GM10847 (cell line): ENCODE results near the gene CHPT1.

Experiments used
- POLR2A ChIP-seq: IDR thresholded peaks from 2 replicates; pipeline ENCODE4 v1.6.1; 2011; ENCODE audit not compliant: insufficient read length; ENCODE audit errors: extremely low read depth

Gene CHPT1

DNA sequence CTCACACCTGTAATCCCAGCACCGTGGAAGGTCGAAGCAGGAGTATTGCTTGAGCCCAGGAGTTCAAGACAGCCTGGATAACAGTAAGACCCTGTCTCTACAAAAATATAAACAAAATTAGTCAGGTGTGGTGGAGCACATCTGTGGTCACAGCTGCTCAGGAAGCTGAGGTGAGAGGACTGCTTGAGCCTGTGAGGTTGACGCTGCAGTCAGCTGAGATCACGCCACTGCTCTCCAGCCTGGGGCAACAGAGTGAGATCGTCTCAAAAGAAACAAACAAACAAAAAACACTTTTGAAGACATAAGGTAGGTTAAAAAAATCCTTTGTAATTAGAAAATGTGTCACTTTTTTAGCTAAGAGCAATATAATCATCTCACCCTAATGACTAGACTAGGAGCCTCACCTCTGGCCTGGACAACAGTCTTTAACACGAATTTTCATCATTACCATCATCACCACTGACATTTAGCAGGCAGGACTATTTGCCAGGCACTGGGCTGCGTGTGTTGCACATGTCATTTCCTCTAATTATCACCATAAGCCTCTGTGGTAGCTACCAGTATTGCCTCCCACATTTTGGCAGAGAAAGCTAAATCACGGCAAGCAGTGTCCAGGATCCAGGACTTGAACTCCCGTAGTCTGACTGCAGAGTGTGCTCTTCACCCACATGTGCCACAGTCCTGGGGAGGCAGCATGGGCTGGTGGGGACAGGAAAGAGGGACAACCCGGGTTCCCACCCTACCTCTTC is 46.5 kb downstream of the CHPT1 start:
- no peak for TF ChIP-seq POLR2A

DNA sequence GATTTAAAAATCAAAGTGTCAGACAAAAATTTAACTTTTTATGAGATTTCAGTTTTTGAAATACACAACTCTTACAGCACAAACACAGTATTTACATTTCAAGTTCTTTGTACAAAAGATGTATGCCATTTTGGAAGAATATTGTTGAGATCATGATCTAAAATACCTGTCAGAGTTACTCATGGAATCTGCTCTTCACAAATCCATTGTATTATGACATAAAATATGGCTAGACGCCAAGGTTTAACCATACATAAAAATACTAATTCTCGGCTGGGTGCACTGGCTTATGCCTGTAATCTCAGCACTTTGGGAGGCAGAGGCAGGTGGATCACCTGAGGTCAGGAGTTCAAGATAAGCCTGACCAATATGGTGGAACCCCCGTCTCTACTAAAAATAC is 48.0 kb downstream of the CHPT1 start:
- TF ChIP-seq POLR2A, result no peak

DNA sequence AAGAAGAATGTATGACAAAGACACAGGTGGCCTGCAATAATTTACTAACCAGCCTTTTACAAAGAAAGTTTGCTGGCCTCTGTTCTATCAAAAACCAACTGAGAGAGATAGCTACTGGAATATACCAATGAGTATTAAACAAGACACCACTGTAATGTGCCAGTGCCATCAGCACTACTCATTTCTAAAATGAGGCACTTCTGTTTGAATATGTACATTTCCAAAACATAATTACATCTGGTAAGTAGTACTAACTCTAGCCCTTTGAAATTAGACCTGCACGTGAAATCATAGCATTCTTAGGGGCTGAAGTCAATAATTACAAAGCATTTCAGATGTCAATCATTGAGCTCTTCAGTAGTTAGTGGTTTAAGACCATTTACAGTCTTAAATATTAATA is 48.8 kb downstream of the CHPT1 start:
- no peak for TF ChIP-seq POLR2A

DNA sequence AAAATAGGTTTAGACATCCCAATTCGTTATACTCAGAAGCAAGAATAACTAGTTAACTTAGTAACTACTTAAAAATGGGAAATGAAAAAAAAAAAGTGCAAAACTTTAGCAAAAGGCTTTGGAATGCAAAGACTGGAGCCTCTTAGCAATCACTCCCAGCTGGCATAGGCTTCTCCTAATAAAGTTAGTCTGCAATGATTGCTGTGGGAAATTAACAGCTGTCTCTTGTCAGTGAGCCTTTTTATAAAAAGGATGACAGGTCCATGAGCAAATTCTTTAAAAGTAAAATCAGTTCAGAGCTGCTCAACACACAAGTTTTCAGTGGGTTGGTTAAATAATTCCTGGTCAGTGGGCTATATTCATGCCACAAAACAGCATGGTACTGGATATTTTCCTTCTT is 49.2 kb downstream of the CHPT1 start:
- no peak for TF ChIP-seq POLR2A

DNA sequence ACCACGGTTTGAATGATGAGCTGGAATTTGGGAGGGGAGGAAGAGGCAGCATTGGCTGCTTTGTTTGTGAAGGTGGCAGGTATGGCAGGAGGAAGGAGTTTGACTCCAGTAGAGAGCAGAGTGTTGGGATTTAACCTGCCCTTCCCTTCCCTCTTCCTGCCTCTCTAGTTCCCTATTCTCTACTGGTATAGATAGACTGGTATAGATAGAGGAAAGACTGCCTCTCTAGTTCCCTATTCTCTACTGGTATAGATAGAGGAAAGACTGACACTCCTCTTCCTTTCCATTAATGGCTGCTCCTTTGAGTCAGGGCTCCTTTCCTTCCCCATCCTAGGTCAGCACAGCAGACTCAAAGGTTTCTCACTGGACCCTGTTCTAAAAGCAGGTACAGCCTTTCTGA is 50.3 kb downstream of the CHPT1 start:
- TF ChIP-seq POLR2A, result no peak

DNA sequence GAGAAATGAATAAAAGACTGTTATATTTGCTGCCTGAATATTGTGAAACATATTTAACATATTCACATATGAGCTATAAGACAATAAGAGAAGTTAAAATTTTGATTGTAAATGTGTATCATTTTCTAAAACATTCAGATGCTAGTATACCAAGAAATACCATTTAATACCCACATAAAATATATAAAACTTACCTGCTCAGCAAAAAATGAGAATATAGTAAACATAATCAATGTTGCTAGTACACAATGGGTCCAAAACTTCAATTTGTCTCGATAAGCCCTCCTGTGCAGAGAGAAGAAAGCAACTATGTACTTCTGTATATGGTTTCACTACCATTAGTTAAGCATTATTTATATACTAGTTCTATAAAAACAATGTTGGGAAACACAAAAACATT is 51.5 kb downstream of the CHPT1 start:
- TF ChIP-seq POLR2A, result no peak

DNA sequence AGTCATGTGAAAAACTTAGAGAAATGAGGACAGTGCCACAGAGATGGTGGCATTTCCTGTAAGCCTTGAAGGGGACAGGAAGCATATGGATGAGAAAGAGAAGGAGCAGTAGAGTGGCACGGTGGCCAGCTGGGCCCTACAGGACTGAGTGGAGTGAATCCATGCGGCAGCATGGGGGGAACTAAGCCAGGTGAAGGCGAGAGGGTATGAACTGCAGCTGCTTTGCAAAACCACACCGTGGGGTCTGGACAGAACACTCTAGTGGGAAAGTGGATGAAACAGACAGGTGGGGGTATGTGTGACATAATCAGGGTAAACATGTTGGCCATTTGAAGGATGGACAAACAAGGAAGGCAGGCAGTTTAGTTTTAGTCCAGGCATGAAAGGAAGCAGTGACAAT is 52.2 kb downstream of the CHPT1 start:
- TF ChIP-seq POLR2A, result no peak

DNA sequence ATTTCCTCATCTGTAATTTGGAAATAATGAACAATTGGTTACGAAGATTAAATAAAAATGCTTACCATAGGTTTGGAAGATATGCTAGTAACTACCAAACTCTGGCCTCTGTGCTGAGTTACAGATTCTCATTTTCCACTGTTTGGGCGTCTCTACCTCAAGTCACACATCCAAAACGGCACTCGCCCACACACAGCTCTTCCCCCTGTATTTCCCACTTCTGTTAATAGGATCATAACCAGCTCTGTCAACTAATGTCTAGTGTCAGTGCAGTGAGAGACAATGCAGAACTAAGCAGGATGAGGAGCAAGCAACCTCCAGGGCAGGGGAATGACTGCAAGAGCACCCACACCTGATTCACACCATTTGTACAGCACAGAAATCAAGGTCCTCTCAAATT is 52.7 kb downstream of the CHPT1 start:
- no peak for TF ChIP-seq POLR2A

DNA sequence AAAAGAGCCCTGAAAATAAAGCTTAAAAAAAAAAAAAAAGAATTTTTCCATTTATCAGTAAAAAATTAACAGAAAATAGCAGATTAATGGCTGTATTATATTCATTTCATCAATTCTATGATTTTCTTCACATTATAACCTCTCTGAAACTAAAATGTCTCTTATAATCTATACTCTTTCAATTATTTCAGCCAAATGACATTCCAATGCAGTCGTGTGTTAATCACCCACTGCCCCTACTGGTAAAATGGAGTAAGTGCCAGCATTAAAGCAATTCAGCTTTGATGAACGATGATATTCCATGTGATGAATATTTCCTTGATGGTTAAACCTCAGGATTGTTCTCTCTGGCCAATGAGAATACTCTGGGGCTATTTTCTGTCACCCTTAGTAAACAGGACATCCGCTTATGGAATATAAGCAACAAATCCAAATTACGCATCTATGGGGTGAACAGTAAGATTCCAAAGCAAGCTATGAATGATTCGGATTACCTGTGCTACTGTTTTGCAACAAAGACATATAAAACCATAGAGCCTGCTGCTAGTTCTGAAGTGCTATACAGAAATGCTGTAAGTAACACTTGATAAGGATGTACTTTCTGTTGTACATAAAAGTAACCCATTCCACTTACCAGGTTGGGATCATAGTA is 62.1 kb downstream of the CHPT1 start:
- TF ChIP-seq POLR2A, result no peak

DNA sequence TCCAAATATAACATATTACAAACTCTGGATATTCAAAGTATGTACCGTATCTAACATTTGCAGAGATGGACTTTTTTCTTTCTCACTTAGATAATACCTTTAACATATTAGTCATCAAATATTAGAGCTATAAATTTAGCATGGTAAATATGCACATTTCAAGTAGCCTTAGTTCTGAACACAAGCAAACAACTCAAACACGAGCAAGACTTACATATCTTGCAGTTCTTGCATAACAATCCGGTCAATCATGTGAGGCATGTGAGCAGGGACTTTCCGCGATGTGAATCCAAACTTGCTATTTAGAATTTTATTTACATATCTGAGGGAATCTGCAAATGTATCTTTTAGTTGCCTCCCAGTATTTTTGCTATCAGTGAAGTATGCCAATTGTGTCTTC is 63.9 kb downstream of the CHPT1 start:
- no peak for TF ChIP-seq POLR2A

DNA sequence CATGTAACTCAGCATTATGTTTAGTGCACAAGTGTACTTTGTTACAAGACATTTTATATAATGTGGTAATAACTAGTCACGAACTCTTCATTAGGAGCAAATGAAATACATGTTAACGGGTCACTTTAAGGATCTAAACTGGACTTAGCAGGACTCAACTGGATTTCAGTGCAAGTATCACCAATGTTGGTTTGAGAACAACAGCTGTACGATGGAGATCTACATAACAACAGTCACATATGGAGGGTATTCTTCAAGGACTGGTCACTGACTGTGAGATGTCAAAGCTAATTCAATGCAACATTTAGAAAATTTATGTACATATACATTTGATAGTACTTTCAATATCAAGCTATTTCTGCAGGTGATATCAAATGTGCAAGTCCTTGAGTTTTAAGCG is 64.3 kb downstream of the CHPT1 start:
- no peak for TF ChIP-seq POLR2A

DNA sequence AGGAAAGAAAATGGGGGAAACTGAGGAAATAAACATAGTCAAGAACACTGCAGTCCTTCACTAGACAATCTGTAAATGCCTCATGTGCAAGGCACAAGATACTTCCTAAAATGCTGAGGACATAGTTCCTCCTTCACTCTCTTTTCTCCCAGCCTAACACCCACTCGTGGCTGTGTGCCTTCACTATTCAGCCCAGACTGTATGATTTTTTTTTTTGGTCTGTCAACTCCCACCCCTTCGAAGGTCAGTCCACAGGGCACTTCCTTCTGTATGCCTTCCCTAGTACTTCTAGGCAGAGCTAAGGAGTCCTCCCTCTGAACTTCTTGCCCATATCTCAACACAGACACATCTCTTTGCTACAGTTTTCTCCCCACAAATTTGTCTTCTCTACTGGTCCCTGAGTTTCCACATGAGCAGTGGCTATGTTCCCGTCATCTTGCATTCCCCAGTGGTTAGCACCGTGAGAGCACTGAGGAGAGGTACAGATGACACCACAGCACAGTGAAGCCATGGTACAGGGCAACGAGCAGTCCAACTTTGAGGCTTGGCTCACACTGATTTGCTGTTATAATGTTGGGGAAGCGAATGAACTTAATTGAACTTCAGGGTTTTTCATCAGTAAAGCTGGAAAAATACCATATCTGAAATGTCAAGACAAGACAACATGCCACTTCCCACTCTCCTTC is 65.9 kb downstream of the CHPT1 start:
- no peak for TF ChIP-seq POLR2A

DNA sequence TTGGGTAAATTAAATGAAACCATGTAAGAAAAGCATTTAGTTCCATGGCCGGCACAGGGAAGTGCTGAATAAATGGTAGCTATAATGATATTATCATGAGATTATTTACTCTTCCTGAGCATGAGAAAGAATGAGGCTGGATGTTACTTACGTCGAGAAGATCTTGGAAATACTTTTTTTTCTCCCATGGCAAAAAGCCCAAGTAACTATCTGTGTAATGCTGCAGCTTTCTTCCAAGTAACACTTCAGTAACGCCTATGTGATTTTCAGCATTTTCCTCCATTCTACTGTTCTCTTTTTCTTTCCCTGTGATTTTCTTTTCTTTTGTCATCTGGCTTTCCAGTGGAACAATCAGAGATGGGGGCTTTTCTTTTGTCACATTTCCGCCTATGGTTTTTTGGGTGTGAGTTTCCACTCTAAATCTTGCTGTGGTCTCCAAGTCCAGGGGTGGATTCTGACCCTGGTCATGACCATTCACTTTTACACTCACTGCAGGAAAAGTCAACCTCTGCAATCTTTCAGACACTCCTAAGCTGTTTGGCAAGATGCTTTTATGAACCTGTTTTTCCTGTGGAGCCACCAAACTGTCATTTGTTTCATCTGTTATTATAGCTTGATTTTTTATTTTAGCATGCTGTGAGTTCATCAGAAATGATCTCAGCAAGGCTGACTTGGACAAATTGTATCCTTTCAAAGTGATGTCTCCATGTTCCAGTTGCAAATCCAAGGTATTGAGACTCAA is 66.8 kb downstream of the CHPT1 start:
- no peak for TF ChIP-seq POLR2A

DNA sequence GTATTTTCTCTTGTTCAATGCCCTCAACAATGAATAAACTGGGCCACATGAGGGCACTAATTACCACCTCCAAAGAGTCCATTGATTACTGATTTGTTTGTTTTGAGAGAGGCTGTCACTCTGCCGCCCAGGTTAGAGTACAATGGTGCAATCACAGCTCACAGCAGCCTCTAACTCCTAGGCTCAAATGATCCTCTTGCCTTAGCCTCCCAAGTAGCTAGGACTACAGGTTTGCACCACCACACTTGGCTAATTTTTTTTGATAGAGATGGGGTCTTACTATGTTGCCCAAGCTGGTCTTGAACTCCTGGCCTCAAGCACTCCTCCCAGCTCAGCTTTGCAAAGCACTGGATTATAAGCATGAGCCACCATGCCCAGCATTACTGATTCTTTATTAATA is 70.1 kb downstream of the CHPT1 start:
- no peak for TF ChIP-seq POLR2A

DNA sequence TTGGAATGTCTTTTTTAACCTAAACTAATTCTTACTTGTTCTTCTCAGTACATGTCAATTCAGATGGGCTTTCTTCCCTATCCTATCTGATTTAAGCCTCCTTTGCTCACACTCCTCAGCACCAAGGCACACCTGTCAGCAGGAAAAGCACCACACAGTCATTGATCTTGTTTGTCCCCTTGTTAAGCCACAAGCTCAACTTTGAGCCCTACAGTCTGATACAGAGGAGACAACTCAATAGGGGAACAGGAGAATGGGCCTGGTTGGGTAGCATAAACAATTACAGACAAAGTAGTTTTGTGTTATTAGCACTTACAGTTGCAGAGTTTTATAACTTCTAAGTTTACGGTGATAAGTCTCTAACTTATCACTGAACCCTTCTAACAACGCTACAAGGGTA is 71.3 kb downstream of the CHPT1 start:
- TF ChIP-seq POLR2A, result no peak

DNA sequence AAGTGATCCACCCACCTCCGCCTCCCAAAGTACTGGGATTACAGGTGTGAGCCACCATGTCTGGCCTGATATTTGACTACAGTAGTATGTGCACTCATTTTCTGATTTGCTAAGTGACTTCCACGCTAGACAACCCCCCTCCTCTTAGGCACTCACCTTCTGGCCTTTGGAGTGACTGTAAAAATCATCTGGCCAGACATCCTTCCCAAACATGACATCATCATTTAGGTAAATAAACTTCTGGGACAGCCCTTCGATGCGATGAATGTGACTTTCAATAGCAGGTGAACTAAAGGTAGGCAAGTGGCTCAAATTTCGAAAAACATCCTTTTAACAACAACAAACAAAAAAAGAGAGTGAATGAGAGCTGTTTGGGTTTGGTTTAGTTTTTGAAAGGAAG is 72.4 kb downstream of the CHPT1 start:
- TF ChIP-seq POLR2A, result no peak

DNA sequence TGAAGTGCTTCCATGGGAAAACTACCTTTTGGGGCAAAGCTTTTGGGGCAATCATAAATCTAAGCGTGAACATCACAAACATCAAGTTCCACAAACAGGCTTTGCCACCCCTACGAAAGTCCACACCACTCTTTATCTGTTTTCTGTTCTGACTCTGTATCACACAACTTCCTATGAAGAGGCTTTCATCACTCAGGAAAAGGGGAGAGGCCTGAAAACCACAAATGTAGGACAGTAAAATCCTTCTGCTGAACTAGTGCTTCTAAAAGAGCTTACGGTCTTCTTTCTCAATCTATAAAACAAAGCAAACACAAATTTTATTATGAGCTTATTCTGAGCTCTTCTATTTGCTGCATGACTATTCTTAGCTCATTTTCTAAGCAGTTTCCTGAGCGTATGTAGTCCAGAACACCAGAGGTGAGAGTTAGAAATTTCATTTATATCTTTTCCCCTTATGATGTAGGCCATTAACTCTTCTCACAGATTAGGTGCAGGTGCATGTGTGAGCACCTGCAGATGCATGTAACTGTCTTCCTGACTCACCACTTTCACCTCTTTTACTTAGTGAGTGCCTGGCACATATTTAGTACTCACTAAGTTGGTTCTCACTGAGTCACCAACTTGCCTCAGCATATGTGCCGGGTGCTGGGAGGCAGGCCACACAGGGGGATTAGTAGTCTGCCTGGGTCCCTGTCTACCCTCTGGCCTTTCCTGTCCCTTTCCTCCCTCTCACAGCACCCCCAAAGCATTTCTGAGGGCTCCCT is 74.8 kb downstream of the CHPT1 start:
- TF ChIP-seq POLR2A, result no peak
